Caki2 (cell line): ENCODE results near the gene PTOV1. TPM values are rescaled to one million over a fixed set of nuclear protein-coding genes. Genes with fewer than 3 reads are reported as not detected.
A peak's percentile ranks its signal among the peaks of the same experiment; 100 is the strongest.

ENCODE experiments used
- DNase-seq: peaks from one replicate; pipeline ENCODE4 v3.0.0-alpha.2; 2015; ENCODE audit warnings: low read depth
- in situ Hi-C: cut with HindIII; loops from 2 replicates; pipeline ENCODE4 v1.10.0; 2016; ENCODE audit warnings: low sequenced_read_pairs, low pct_unique_long_range_greater_than_20kb, mixed read lengths
- total RNA-seq: library from RNA; depleted of rRNA; stranded (reverse); fragments of >200 nt; shearing (Covaris generic); gene quantifications from 2 replicates; pipeline ENCODE4 v1.2.3, GENCODE V29; 2014; ENCODE audit warnings: low replicate concordance

PTOV1 gene
- total RNA-seq, 1 experiment from 2014 or later = 126 TPM

DNA sequence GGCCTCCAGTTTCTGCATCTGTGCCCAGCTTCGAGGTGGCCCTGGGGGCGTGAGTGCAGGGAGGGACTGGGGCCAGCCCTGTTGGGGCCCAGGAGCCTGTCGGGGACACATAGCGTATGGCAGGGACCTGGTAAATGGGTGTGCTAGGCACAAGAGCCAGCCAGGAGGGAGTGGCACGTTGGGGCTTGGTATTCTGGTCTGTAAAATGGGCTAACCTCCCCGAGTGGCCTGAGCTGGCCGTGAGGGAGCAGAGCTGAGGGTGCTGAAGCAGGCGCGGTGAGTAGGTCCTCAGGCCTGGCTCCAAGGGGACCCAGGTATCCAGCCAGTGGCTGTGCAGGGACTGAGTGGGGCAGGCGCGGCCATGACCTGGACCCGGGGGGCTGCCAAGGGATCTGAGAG is 4.3 kb downstream of the PTOV1 start:
- DNase-seq = no peak
- in situ Hi-C loops = no loop called here

DNA sequence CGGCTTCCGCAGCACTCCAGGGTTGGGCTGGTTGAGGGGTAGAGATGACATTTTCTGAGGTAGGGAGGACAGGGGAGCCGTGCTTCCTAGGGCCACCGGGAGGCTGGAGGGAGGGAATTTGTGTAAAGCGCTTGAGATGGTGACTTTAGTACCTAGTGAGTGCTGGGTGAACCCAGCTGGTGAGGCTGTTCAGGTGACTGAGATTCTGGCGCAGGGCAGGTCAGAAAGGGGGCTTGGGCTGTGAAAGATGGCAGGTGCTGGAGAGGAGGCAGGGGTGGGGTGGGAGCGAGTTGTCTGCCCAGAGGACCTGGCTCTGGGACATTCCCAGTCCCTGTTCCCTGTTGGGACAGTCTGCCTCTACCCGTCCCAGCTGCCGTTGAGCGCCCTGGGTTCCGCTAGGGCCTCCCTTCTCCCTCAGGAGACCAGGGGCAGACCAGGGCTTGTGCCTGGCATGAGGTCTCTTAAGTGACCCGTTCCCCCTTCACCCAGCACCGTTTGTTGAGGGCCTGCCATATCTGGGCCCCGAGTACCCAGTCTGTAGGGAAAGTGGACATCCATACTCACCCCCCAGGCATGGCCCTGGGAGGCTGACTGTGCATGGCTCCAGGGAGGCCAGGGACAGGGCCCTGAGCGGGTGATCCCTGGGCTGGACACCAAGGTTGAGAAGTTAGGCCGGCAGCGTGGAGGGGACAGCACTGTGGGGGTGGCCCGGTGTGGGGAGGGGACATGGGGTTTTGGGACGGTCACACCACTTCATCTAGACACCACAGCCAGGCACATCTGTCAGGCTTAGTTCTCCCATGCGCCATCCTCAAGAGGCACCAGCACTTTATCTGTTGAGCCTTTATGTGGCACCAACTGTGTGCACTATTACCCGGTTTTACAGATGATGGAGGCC is 5.0 kb downstream of the PTOV1 start:
- in situ Hi-C loops = no loop called here

DNA sequence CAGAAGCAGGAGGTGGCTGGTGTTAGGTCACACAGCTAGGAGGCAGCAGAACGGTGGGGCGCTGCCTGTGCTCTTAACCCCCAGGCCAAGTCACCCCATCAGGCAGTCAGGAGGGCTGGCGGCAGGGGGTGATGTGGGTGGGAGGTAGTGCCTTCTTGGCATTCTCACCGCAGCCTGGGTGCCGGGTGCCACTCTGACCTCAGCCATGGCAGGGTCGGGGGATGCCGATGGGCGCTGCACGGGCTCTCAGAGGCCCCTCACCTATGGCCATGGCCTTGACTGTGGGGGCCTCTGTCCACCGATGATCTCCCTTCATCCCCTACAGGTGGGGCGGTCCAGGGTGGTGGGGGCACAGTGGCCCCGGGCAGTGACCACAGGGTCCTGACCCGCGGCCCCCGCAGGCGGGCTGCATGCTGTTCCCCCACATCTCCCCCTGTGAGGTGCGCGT is 5.6 kb downstream of the PTOV1 start:
- in situ Hi-C loops = no loop called here
- DNase-seq = no peak

More for the DNA sequence above, 5.0 kb downstream of the PTOV1 start:
- no peak for DNase-seq

DNA sequence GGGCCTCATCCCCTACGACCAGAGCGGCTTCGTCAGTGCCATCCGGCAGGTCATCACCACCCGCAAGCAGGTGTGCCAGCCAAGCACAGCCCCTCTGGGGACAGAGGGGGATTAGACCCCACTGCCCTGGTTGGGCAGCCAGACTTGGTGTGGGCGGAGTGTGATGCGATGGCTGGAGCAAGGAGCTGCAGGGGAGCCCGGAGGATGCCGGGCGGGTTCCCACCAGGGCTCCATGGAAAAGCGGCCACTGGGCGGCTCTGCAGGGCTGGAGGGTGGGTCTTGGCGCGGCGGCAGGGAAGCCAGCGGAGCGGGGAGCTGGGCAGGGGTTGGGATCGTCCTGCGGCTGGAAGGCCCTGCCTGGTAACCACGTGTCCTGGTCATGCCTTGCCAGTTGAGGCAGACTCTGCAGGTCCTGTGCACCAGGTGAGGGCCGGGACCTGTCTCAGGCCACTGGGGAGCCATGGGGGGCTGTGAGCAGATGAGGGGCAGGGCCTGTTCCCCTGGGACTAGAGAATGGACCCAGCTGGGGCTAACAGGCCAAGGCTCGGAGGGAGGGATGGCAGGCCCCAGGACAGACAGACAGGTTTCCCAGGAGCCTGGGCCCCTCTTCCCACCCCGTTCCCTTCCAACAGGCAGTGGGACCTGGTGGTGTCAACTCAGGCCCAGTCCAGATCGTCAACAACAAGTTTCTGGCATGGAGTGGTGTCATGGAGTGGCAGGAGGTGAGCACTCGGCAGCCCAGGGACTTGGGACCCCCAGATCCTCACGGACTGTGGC is 6.3 kb downstream of the PTOV1 start:
- in situ Hi-C loops = no loop called here
- DNase-seq = no peak

DNA sequence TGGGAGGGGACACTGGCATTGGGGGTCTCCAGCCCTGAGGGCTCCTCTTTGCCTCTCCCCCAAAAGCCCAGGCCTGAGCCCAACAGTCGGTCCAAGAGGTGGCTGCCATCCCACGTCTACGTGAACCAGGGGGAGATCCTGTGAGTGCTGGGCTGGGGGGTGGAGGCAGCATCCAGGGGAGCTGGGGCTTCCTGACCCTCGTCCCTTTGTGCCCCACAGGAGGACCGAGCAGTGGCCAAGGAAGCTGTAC is 6.8 kb downstream of the PTOV1 start:
- DNase-seq = no peak
- in situ Hi-C loops = no loop called here

DNA sequence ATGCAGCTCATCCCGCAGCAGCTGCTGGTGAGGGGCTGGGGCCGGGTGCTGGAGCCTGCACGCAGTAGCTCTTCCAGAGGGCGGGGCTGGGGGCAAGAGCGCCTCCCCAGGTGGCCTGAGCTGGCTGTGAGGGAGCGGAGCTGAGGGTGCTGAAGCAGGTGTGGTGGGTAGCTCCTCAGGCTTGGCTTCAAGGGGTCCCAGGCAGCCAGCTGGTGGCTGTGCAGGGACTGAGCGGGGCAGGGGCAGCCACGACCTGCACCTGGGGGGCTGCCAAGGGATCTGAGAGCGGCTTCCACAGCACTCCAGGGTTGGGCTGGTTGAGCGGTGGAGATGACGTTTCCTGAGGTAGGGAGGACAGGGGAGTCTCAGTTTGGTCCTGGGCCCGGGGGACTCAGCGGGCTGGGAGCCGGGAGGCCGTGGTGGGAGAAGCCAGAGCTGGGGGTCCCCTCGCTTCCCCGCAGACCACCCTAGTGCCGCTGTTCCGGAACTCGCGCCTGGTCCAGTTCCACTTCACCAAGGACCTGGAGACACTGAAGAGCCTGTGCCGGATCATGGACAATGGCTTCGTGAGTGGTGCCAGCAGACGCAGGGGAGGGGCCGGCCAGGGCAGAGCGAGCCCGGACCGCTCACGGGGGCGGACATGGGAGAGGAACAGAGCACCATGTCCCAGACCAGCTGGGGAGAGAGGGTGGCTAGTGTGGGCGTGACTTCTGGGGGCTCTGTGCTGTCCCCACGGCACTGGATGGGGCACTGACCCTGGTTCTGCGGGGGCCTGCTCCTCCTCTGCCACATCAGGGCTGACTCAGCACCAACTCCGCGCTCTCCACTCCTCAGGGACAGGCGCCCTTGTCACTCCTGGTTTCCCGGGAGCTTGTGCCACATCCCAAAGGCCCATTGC is 7.4 kb downstream of the PTOV1 start:
- no peak for DNase-seq
- in situ Hi-C loops = no loop called here

DNA sequence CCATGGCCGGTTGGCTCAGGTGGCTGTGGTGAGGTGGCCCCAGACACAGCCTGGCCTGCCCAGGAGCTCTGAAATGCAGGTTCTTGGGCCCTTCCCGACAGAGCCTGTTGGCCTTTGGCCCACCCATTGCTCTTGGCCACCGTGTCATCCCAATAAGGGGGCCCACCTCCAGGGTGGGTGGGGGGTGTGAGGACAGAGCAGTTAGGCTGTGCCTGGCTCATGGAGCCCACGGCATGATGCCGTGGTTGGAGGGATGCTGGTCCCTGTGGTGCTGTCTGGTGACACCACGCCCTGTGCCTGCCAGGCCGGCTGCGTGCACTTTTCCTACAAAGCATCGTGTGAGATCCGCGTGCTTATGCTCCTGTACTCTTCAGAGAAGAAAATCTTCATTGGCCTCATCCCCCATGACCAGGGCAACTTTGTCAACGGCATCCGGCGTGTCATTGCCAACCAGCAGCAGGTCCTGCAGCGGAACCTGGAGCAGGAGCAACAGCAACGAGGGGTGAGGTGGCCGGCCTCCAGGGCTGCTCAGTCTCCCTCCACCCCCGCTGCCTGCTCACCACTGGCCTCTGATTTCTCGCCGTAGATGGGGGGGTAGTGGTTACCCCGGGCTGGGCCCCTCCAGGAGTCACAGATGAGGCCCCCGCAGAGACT is 8.8 kb downstream of the PTOV1 start:
- DNase-seq = no peak
- in situ Hi-C loops = no loop called here

DNA sequence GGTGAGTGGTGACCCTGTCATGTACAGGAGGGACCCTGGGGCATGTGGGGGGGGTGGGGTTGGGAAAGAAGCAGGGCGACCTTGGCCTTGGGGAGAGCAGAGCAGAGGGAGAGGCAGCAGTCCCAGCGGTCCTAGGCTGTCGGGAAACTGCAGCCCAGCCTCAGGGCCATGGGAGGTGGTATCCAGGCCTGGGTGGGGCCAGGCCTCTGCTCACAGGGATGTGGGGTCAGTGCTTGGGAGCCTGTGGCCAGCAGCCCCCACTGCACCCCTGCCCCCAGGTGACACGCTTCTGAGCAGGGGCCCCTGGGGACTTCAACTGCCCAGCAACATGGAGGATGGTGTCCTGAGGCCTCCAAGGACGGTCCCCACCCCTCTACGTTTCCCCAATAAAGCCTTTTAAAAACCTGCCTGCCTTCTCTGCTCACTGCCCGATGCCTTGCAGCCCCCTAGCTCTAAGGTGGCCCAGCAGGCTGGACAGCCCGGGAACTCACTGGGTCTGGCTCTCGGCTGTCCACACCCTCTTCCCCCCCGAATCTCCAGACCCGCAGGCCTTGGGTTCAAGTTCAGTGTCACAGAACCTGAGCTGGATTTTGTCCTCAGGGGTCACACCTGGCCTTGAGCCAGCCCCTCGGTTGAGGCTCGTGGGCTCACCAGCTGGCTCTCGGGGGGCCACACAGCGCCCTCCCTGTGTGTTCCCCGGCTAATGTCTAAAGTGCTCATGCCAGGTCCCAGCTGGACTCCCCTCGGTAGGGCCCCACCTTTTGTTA is 9.6 kb downstream of the PTOV1 start:
- no peak for DNase-seq
- in situ Hi-C loops = no loop called here

DNA sequence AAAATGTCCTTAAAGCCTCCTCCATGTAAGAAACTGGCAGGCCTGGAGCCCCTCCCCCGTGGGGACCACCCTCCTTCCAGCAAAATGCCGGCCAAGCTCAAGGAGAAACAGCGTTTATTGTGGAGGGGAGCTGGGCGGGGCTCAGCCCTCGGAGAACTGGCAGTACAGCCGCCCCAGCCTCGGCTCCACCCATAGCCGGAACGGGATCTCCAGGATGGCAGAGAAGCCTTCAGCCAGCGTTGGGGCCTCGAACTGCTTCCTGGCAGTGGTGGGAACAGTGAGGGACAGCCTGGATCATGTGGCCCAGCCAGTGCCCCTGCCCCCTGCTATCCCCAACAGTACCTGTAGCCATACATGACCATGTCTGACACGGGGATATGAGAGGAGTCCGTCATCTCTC is 10.1 kb downstream of the PTOV1 start:
- DNase-seq = no peak
- in situ Hi-C loops = no loop called here

DNA sequence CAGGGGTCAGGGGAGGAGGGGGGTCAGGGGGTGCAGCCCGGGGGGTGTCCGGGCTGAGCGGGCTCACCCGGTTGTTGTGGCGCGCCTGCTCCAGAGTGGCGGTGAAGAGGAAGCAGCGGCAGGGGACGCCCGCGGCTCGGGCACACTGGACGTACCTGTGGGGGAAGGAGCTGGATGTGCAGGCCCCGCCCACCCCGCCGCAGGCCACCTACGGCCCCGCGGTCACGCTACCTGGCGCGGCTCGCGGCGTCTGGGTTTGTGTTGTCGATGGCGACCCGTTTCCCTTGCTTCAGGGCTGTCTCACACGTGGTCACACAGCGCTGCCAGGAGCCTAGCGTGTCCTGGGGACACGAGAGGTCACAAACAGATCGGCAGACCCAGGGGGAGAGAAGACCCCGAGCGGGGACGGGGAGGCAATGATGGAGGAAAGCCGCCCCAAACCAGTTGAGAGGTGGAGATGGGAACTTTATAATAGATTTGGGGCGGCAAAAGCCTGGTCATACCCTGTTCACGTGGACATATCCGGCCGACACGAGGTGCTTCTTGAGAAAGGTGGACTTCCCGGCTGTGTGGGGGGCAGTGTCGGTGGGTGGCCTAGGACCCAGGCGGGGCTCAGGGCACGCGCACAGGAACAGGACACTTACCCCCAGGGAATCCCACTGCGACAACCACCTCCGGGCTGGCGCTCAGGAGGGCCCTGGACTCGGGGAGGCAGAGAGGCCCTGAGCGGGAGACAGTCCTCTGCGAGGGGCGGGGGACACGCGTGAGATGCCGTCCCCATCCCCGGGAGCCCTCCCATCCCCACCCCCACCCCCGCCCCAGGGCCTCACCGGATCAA is 10.8 kb downstream of the PTOV1 start:
- in situ Hi-C loops = no loop called here
- no peak for DNase-seq

DNA sequence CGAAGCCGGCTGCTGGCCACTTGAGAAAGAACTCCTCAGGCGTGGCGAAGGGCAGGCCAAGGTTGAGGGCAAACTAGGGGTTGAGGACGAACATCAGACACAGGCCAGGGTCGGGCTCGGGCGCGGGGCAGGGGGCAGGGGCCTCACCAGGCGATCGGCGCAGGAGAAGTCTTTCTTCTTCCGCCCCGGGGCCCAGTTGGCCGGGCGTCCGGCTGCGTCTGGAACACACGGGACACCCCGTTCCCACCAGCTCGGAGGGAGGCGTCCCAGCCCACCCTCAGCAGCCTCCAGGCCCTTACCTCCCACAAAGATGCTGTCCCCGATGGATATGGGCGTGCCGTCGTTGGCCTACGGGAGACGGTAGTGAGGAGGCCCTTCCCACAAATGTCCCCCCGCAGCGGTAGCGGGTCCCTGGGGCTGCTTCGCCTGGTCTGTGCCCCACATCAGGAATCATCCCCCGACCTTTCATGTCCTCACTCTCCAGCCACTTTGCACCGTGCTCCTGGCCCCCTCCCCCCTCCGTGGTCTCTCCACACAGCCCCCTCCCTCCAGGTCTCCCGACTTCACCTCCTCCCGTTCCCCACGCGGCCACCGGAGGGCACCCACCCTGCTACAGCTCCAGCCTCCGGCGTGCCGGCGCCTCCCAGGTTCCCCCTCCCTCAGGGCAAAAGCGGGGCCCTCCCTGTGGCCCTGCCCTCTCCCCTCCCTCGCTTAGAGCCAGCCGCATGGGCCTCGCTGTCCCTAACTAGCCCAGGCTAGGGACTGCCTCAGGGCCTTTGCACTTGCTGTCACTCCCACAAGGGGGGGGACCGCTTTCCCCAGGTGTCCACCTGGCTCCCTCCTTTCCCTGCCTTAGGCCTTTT is 11.7 kb downstream of the PTOV1 start:
- DNase-seq = no peak
- in situ Hi-C loops = no loop called here

DNA sequence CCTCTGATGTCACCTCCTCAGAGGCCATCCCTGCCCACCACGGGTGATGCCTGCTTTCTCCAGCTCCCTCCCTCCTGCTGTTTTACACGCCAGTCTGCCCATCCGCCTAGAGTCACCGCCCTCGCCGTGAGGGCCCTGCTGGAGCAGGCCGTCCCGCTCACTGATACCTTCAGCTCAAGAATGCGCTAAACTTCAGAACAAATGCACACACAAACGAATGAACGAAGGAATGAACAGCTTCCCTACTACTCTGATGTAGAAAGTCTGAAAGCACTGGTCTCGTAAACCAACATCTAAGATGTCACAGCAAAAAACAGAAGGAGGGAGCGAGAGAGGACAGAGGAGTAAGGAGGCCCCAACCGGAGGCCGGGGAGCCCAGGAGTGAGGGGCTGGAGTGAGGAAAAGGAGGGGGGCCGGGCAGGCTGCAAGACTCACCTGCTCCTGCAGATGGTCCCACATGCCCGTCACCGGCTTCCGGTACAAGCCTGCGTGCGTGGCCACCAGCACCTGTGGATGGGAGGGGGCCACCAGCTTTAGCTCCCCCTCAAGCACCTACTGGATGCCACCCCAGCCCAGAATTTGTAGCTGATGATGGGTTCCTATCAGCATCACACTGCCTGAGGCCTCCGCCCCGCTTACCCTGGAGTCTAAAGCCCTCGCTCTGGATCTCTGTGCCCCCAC is 12.4 kb downstream of the PTOV1 start:
- DNase-seq = no peak
- in situ Hi-C loops = no loop called here

DNA sequence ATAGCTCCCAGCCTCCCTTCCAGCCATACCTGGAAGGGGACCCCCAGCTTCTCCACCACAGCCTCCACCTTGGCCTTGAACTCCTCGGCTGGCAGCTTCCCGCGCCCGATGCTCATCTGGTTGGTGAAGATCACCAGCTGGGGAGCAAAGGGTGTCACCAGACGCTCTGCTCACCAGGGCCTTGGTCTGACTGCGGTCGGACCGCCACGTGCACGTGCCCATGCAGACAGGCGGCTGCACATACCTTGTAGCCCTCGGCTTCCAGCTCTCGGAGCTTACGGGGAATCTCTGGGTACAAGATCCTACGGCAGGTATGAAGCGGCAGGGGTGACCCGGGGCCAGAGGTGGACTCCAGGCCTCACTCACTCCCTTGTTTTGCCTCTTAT is 13.0 kb downstream of the PTOV1 start:
- in situ Hi-C loops = no loop called here

DNA sequence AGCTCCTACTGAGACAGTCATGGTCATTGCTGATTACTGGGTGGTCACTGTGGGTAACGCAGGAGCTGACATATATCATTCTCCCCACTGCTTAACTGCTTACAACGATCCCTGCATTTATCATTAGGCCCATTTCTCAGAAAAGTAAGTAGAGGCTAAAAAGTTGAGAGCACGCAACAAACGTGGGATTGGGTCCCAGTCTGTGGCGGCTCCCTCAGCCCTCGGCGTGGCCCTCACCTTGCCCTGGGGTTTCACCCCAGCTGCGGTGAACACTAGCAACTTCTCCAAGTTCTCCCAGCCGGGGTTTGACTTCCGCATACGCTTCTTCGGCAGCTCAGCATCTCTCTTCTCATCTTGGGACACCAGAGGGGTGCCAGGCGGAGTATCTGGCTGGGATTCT is 13.9 kb downstream of the PTOV1 start:
- in situ Hi-C loops = no loop called here

More for the DNA sequence above, 13.0 kb downstream of the PTOV1 start:
- DNase-seq = no peak

DNA sequence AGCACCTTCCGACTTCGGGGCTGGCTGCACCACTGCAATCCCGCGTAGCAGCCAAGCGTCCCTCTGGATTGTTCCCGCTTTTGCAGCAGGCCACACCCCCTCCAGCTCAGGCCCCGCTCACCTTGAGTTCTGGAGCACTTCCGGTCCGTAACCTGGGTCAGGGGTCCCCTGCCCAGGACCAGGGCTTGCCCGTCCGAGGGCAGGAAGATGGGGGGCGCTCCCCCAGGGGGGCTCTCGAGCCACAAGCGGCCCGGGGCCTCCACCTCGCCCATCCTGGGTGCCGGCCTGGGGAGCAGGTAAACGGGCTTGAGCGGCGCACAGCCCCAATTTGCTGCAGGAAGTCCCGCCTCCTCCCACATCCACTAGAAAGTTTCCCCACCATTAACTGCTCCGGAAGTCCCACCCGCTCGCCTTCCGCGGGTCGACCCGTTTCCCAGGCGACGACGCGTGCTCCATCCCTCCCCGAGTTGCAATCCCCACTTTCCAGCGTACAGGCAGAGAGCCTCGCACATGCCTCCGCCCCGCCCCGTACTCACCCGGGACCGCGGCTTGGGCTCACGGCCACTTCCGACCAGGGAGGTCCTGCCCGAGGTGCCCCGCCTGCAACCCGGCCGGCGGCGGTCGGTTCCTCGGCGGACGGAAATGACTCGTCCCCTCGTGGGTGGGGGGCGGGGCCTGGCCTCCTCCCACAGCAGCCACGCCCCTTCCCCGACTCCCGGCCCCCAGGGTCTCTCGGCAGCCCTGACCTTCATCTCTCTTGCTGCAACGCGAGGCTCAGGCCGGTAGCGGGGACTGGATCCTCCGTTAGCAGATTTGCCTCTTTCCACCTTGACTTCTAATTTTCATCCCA is 16.2 kb downstream of the PTOV1 start, which contains the start of gene PNKP:
PNKP (minus strand) TSS at position 644 of the 850 bp plus-strand sequence; CDS start at position 272, 372 bp downstream.
- in situ Hi-C loops = no loop called here
- peak; percentile 98 for DNase-seq

More for the DNA sequence above, 13.9 kb downstream of the PTOV1 start:
- no peak for DNase-seq
